Karpas-422 (cell line): ENCODE results near the gene SECISBP2L. TPM values are rescaled to one million over a fixed set of nuclear protein-coding genes. Genes with fewer than 3 reads are reported as not detected.

Experiments used
- DNase-seq: peaks from one replicate; pipeline ENCODE4 v3.0.0-alpha.2; 2015
- H2AFZ ChIP-seq: fragments of 200-600 bp; sonication (generic); 2 replicates; pipeline ENCODE4 v1.6.1; 2014; ENCODE audit warnings: antibody characterized with exemption, low read length, mixed read lengths
- H3K27ac ChIP-seq: fragments of 200-600 bp; sonication (generic); 2 replicates; pipeline ENCODE4 v1.5.1; 2014; ENCODE audit warnings: mild to moderate bottlenecking, low read length, moderate library complexity
- H3K27me3 ChIP-seq: fragments of 200-600 bp; sonication (generic); 2 replicates; pipeline ENCODE4 v1.6.1; 2014; ENCODE audit warnings: low read length, mixed read lengths
- H3K36me3 ChIP-seq: fragments of 200-600 bp; sonication (generic); 2 replicates; pipeline ENCODE4 v1.6.1; 2014; ENCODE audit warnings: low read length, mixed read lengths; ENCODE audit not compliant: insufficient read depth
- H3K4me1 ChIP-seq: fragments of 200-600 bp; sonication (generic); 2 replicates; pipeline ENCODE4 v1.6.1; 2014; ENCODE audit warnings: mild to moderate bottlenecking, low read length, mixed read lengths
- H3K4me2 ChIP-seq: fragments of 200-600 bp; sonication (generic); 2 replicates; pipeline ENCODE4 v1.6.1; 2014; ENCODE audit warnings: low read length, low read depth, mild to moderate bottlenecking; ENCODE audit not compliant: poor library complexity, severe bottlenecking
- H3K4me3 ChIP-seq: fragments of 200-600 bp; sonication (generic); 2 replicates; pipeline ENCODE4 v1.5.1; 2014; ENCODE audit warnings: mild to moderate bottlenecking, antibody characterized with exemption, low read length, mixed read lengths
- H3K79me2 ChIP-seq: fragments of 200-600 bp; sonication (generic); 2 replicates; pipeline ENCODE4 v1.6.1; 2014; ENCODE audit warnings: mild to moderate bottlenecking, low read length, mixed read lengths
- H3K9ac ChIP-seq: fragments of 200-600 bp; sonication (generic); 2 replicates; pipeline ENCODE4 v1.6.0; 2014; ENCODE audit warnings: low read length
- H3K9me2 ChIP-seq: fragments of 200-600 bp; sonication (generic), shearing (Covaris generic); replicated peaks from 2 replicates; pipeline ENCODE4 v1.6.0; 2014; ENCODE audit warnings: mild to moderate bottlenecking, low read length, moderate library complexity; ENCODE audit not compliant: insufficient read depth
- H3K9me3 ChIP-seq: fragments of 300-700, 200-600 bp; sonication (generic); 2 replicates; pipeline ENCODE4 v1.6.1; 2014; ENCODE audit warnings: low read length, mixed read lengths
- H4K20me1 ChIP-seq: fragments of 200-600 bp; sonication (generic); 2 replicates; pipeline ENCODE4 v1.6.1; 2014; ENCODE audit warnings: mild to moderate bottlenecking, antibody characterized with exemption, low read length, low read depth; ENCODE audit not compliant: insufficient read depth
- total RNA-seq: library from RNA; depleted of rRNA; stranded (reverse); fragments of >200 nt; shearing (Covaris generic); gene quantifications from 2 replicates; pipeline ENCODE4 v1.2.3, GENCODE V29; 2014; ENCODE audit warnings: low replicate concordance

Gene SECISBP2L
- total RNA-seq, 1 experiment from 2014 or later = 28.7 TPM

- no peak for DNase-seq
- Histone ChIP-seq H3K4me1 (no peaks in the 10 kb centered on the region), H3K4me2 (no peak overlapping the region), H3K27me3 (no peaks in the 10 kb centered on the region), H3K27ac (no peak overlapping the region), H3K9me2 (no peaks in the 10 kb centered on the region), H4K20me1 (no peaks in the 10 kb centered on the region), H3K9ac (no peak overlapping the region), H3K4me3 (no peak overlapping the region), H2AFZ (no peak overlapping the region), H3K36me3 (0 out of 2 replicates have a peak, but pooled peaks cover 5% of the 10 kb centered on the region), H3K79me2 (no peaks in the 10 kb centered on the region), H3K9me3 (no peaks in the 10 kb centered on the region)
These were observed 60.7 kb downstream of the SECISBP2L start for GRCh38 chr15:48985516-48985915.

DNA sequence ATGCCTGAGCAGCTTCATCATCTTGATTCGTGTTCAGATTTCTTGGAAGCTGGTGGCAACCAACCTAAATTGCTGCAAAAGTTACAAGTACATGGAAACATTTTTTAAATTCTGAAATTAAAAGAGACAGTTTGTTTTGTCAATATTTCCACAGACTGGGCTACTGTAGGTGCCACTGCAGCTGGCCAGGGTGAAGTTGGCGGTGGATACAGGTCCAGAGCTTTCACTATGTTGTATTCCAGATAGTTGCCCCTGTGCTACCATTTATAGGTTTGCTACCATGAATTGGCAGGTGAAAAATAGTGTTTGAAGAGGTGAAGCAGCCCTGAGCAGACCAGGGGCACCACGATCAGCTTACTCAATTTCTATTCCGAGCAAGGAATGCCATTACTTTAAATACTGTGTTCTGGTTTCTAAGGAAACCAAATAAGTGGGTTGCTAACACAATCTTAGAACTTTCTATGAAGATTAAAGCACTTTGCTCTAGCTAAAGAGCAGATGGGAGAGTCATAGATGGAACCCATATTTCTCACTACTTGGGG lies 61.4 kb downstream of the SECISBP2L start:
- Histone ChIP-seq H3K9ac (no peak overlapping the region), H2AFZ (no peak overlapping the region), H3K79me2 (no peaks in the 10 kb centered on the region), H3K9me3 (no peaks in the 10 kb centered on the region), H4K20me1 (no peaks in the 10 kb centered on the region), H3K36me3 (0 out of 2 replicates have a peak, but pooled peaks cover 5% of the 10 kb centered on the region), H3K27me3 (no peaks in the 10 kb centered on the region), H3K4me2 (no peak overlapping the region), H3K4me1 (no peaks in the 10 kb centered on the region), H3K4me3 (no peak overlapping the region), H3K27ac (no peak overlapping the region), H3K9me2 (no peaks in the 10 kb centered on the region)
- DNase-seq = no peak

DNA sequence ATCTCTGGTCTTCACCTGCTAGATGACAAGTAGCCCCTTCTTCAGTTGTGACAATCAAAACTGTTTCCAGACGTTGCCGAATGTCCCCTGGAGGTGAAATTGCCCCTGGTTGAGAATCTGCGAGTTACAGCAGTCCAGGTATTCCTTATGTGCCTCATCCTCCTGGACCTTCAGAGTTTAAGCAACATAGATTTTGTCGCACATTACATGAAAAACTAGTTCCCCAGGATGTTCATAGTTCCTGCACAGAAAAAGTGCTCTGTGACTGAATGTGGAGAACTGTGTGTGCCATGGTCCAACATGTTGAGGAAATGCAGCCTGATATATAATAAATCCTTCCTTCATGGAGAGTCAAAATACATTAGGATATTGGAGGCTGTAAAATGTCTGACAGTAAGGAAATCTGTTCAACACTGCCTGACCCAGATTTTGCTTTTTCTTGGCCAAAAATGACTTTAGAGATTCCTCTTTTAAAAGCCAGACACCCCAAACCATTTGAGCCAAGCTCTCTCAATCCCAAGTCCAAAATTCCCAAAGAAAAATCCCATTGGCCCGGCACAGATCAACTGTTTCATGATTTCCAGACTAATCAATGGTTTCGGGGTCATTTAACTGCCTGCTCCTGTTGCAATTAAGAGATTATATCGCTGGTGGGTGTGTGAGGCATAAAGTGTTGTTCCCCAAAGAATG lies 62.1 kb downstream of the SECISBP2L start:
- no peak overlapping the region for H3K4me2 ChIP-seq
- no peaks in the 10 kb centered on the region for H4K20me1 ChIP-seq
- H3K79me2 ChIP-seq = no peaks in the 10 kb centered on the region
- no peaks in the 10 kb centered on the region for H3K9me2 ChIP-seq
- H3K4me3 ChIP-seq = no peak overlapping the region
- no peak overlapping the region for H2AFZ ChIP-seq
- 0 out of 2 replicates have a peak, but pooled peaks cover 5% of the 10 kb centered on the region for H3K36me3 ChIP-seq
- no peaks in the 10 kb centered on the region for H3K4me1 ChIP-seq
- no peak for DNase-seq
- no peaks in the 10 kb centered on the region for H3K9me3 ChIP-seq
- no peak overlapping the region for H3K9ac ChIP-seq
- H3K27me3 ChIP-seq = no peaks in the 10 kb centered on the region
- no peak overlapping the region for H3K27ac ChIP-seq

- 0 out of 2 replicates have a peak, but pooled peaks cover 4% of the 10 kb centered on the region for H3K36me3 ChIP-seq
These were observed 62.9 kb downstream of the SECISBP2L start for GRCh38 chr15:48983300-48983699.

DNA sequence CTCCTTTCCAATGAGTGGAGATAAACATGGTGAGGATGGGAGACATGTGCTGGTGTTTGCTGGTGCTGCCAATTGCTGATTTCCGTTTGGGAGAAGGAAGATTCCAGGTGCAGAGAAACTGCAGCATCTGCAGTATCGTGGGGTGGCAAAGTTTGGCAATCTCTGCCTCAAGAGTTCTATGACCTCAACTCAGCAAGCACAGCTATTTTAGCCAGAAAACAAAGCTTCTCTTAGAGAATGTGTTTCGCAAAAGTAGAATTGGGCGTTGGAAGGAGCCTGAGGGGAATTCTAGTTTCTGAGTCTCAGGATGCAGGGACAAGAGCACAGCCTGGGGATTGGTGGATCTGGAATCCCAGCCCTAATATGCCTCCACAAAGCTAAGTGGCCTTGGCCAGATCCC lies 64.3 kb downstream of the SECISBP2L start:
- Histone ChIP-seq H3K79me2 (no peaks in the 10 kb centered on the region), H3K9me3 (no peaks in the 10 kb centered on the region), H3K4me3 (no peak overlapping the region), H3K9ac (no peak overlapping the region), H3K27ac (no peak overlapping the region), H3K36me3 (no peaks in the 10 kb centered on the region), H3K4me1 (no peaks in the 10 kb centered on the region), H3K27me3 (no peaks in the 10 kb centered on the region), H3K4me2 (no peak overlapping the region), H3K9me2 (no peaks in the 10 kb centered on the region), H2AFZ (no peak overlapping the region), H4K20me1 (no peaks in the 10 kb centered on the region)
- no peak for DNase-seq

More at GRCh38 chr15:48983300-48983699, 62.9 kb downstream of the SECISBP2L start:
- H3K4me2 ChIP-seq = no peak overlapping the region
- H3K9me3 ChIP-seq = no peaks in the 10 kb centered on the region
- no peaks in the 10 kb centered on the region for H4K20me1 ChIP-seq
- H3K27me3 ChIP-seq = no peaks in the 10 kb centered on the region
- H2AFZ ChIP-seq = no peak overlapping the region
- H3K9ac ChIP-seq = no peak overlapping the region
- H3K9me2 ChIP-seq = no peaks in the 10 kb centered on the region
- no peak for DNase-seq
- H3K27ac ChIP-seq = no peak overlapping the region
- no peaks in the 10 kb centered on the region for H3K4me1 ChIP-seq
- H3K79me2 ChIP-seq = no peaks in the 10 kb centered on the region
- no peak overlapping the region for H3K4me3 ChIP-seq

DNA sequence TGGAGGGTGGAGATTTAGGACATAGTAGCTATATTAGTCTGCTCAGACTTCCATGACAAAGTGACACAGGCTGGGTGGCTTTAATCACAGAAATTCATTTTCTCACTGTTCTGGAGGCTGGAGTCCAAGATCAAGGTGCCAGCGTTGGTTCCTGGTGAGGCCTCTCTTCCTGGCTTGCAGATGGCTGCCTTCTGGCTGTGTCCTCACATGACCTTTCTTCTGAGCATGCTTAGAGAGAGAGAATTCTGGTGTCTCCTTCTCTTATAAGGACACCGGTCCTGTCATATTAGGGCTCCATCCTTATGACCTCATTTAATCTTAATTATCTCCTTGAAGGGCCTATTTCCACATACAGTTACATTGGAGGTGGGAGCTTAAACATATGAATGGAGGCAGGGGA lies 67.6 kb downstream of the SECISBP2L start:
- H4K20me1 ChIP-seq = no peaks in the 10 kb centered on the region
- H3K27ac ChIP-seq = no peak overlapping the region
- H3K4me2 ChIP-seq = no peak overlapping the region
- no peak overlapping the region for H2AFZ ChIP-seq
- H3K36me3 ChIP-seq = no peaks in the 10 kb centered on the region
- no peak for DNase-seq
- H3K4me3 ChIP-seq = no peak overlapping the region
- no peaks in the 10 kb centered on the region for H3K79me2 ChIP-seq
- peaks cover 15% of the 10 kb centered on the region for H3K4me1 ChIP-seq
- no peaks in the 10 kb centered on the region for H3K9me2 ChIP-seq
- no peak overlapping the region for H3K9ac ChIP-seq
- H3K9me3 ChIP-seq = no peaks in the 10 kb centered on the region
- no peaks in the 10 kb centered on the region for H3K27me3 ChIP-seq

- Histone ChIP-seq H3K9me3 (no peaks in the 10 kb centered on the region), H3K27me3 (no peaks in the 10 kb centered on the region), H3K79me2 (no peaks in the 10 kb centered on the region), H3K4me2 (peak overlapping the region; percentile 71), H4K20me1 (no peaks in the 10 kb centered on the region), H3K36me3 (no peaks in the 10 kb centered on the region), H3K27ac (no peak overlapping the region), H3K9me2 (no peaks in the 10 kb centered on the region), H3K4me3 (no peak overlapping the region), H3K9ac (no peak overlapping the region), H2AFZ (no peak overlapping the region), H3K4me1 (peaks cover 15% of the 10 kb centered on the region)
- no peak for DNase-seq
These were observed 69.7 kb downstream of the SECISBP2L start for GRCh38 chr15:48976444-48977088.
